A673 (cell line): ENCODE measurements around the gene CCDC85A. TPM values are rescaled to one million over a fixed set of nuclear protein-coding genes. Genes with fewer than 3 reads are reported as not detected.

Experiments used
- BruUV-seq: library from RNA; stranded (reverse); fragments of 400-500 nt; replicated peaks from 2 replicates; lab custom pipeline; 2021; lab: Mats Ljungman, UMichigan
- CTCF ChIA-PET: fragments of 300-600 bp; sonication (Branson Sonifier 250); formaldehyde crosslinking; loops from one replicate; lab custom pipeline; 2022; ENCODE audit warnings: antibody characterized with exemption; lab: Charles Lee
- POLR2A ChIA-PET: fragments of 300-600 bp; sonication (Branson Sonifier 250); formaldehyde crosslinking; loops from one replicate; lab custom pipeline; 2022; ENCODE audit warnings: antibody characterized with exemption; ENCODE audit not compliant: low non-redundant PET; lab: Charles Lee
- DNase-seq: peaks from one replicate; pipeline ENCODE4 v3.0.0-alpha.2; 2015; ENCODE audit warnings: low spot score
- H3K27ac ChIP-seq: fragments of 200-600 bp; sonication (generic); 2 replicates; pipeline ENCODE4 v1.5.1; 2016; ENCODE audit warnings: mixed run types, low read depth, mild to moderate bottlenecking, mixed read lengths, antibody characterized with exemption, low read length; ENCODE audit not compliant: poor library complexity, severe bottlenecking
- H3K27me3 ChIP-seq: fragments of 200-600 bp; sonication (generic); replicated peaks from 2 replicates; pipeline ENCODE4 v1.6.1; 2017; ENCODE audit warnings: mixed run types, low read depth, mild to moderate bottlenecking, mixed read lengths, antibody characterized with exemption, low read length; ENCODE audit not compliant: insufficient read depth, poor library complexity
- H3K36me3 ChIP-seq: fragments of 200-600 bp; sonication (generic); 2 replicates; pipeline ENCODE4 v1.6.1; 2016; ENCODE audit warnings: mixed run types, mild to moderate bottlenecking, mixed read lengths, antibody characterized with exemption, low read length; ENCODE audit not compliant: insufficient read depth, poor library complexity, severe bottlenecking
- H3K4me1 ChIP-seq: fragments of 200-600 bp; sonication (generic); 2 replicates; pipeline ENCODE4 v1.6.1; 2017; ENCODE audit warnings: mixed run types, mild to moderate bottlenecking, mixed read lengths, antibody characterized with exemption, low read length; ENCODE audit not compliant: insufficient read depth, poor library complexity, severe bottlenecking
- H3K4me3 ChIP-seq: fragments of 200-600 bp; sonication (generic); 2 replicates; pipeline ENCODE4 v1.5.1; 2016; ENCODE audit warnings: low read depth, mixed run types, mild to moderate bottlenecking, mixed read lengths, low read length; ENCODE audit not compliant: poor library complexity, severe bottlenecking
- H3K9me3 ChIP-seq: fragments of 200-600 bp; sonication (generic); 2 replicates; pipeline ENCODE4 v1.6.1; 2016; ENCODE audit warnings: mixed run types, low read depth, mild to moderate bottlenecking, mixed read lengths, antibody characterized with exemption, low read length; ENCODE audit not compliant: poor library complexity, severe bottlenecking
- CTCF ChIP-seq: fragments of 300-800, 200-600 bp; sonication (generic); conservative IDR thresholded peaks from 2 replicates; pipeline ENCODE4 v1.5.1; 2017; ENCODE audit warnings: low read depth, mild to moderate bottlenecking, antibody characterized with exemption, low read length, moderate library complexity, mixed read lengths
- EZH2 ChIP-seq: fragments of 200-600 bp; sonication (generic); IDR thresholded peaks from 2 replicates; pipeline ENCODE4 v1.6.1; 2017; ENCODE audit warnings: borderline replicate concordance, low read depth, mild to moderate bottlenecking, mixed read lengths, antibody characterized with exemption, low read length; ENCODE audit not compliant: poor library complexity, severe bottlenecking
- intact Hi-C: fragments of 100-400 bp; cut with micrococcal nuclease; formaldehyde crosslinking; loops from one replicate; pipeline ENCODE4 v1.10.0; 2022; ENCODE audit not compliant: unreplicated experiment
- total RNA-seq: library from RNA; stranded (reverse); gene quantifications from 2 replicates; pipeline ENCODE4 v1.2.3, GENCODE V29; 2021

Gene CCDC85A
- total RNA-seq, 1 experiment from 2014 or later: 0.39 TPM

- no TSS peak for BruUV-seq
- CTCF ChIA-PET: interaction anchor here (0.7 kb wide), 1 partner anchor 1195 kb away, joined by 3 read pairs; no protein-coding TSS in a partner anchor
These were observed 113.9 kb downstream of the CCDC85A start for GRCh38 chr2:56297671-56298070.

GRCh38 chr2:56299171-56299691 is 115.4 kb downstream of the CCDC85A start:
- H3K27ac ChIP-seq: no peak overlapping the region
- H3K9me3 ChIP-seq: no peaks in the 10 kb centered on the region
- DNase-seq: no peak
- intact Hi-C loops: no loop called here
- CTCF ChIA-PET: no interaction called here
- no peaks in the 10 kb centered on the region for H3K27me3 ChIP-seq
- H3K4me3 ChIP-seq: no peak overlapping the region
- POLR2A ChIA-PET: no interaction called here
- no peaks in the 10 kb centered on the region for H3K4me1 ChIP-seq
- no peak for TF ChIP-seq EZH2
- TF ChIP-seq CTCF: no peak
- no TSS peak for BruUV-seq
- no peaks in the 10 kb centered on the region for H3K36me3 ChIP-seq

More at GRCh38 chr2:56297671-56298070, 113.9 kb downstream of the CCDC85A start:
- Histone ChIP-seq H3K27ac (no peak overlapping the region), H3K9me3 (no peaks in the 10 kb centered on the region), H3K27me3 (no peaks in the 10 kb centered on the region), H3K4me1 (no peaks in the 10 kb centered on the region), H3K4me3 (no peak overlapping the region), H3K36me3 (no peaks in the 10 kb centered on the region)
- TF ChIP-seq CTCF (no peak), EZH2 (no peak)
- intact Hi-C loops: no loop called here
- POLR2A ChIA-PET: no interaction called here
- DNase-seq: no peak

- ChIA-PET POLR2A (no interaction called here), CTCF (no interaction called here)
- no peak for TF ChIP-seq CTCF
- TF ChIP-seq EZH2: no peak
- Histone ChIP-seq H3K4me3 (no peak overlapping the region), H3K9me3 (no peaks in the 10 kb centered on the region), H3K36me3 (no peaks in the 10 kb centered on the region), H3K27me3 (no peaks in the 10 kb centered on the region), H3K4me1 (no peaks in the 10 kb centered on the region), H3K27ac (no peak overlapping the region)
- intact Hi-C loops: no loop called here
- DNase-seq: no peak
- no TSS peak for BruUV-seq
These were observed 125.9 kb downstream of the CCDC85A start for GRCh38 chr2:56309626-56310170.
